Smooth muscle cell (in vitro differentiated cells): Measurements from ENCODE around the gene PLXNB2. TPM values are rescaled to one million over a fixed set of nuclear protein-coding genes. Genes with fewer than 3 reads are reported as not detected.

Experiments used
- DNase-seq: peaks from one replicate; lab custom pipeline; 2025; ENCODE audit not compliant: unreplicated experiment; lab: John Stamatoyannopoulos, UW
- H2AFZ ChIP-seq: fragments of 200-600 bp; sonication (generic); 2 replicates; pipeline ENCODE4 v1.6.0; 2016; ENCODE audit warnings: antibody characterized with exemption, low read depth, mild to moderate bottlenecking
- H3F3A ChIP-seq: fragments of 200-600 bp; sonication (generic); 2 replicates; pipeline ENCODE4 v1.6.0; 2017; ENCODE audit warnings: antibody characterized with exemption, low read depth
- H3K27ac ChIP-seq: fragments of 200-600 bp; sonication (generic); 2 replicates; pipeline ENCODE4 v1.5.1; 2016; ENCODE audit warnings: low read depth, mild to moderate bottlenecking
- H3K27me3 ChIP-seq: fragments of 200-600 bp; sonication (generic); 2 replicates; pipeline ENCODE4 v1.6.1; 2016; ENCODE audit warnings: low read depth, mild to moderate bottlenecking
- H3K36me3 ChIP-seq: fragments of 200-600 bp; sonication (generic); 2 replicates; pipeline ENCODE4 v1.5.1; 2016; ENCODE audit warnings: low read depth
- H3K4me1 ChIP-seq: fragments of 200-600 bp; sonication (generic); 2 replicates; pipeline ENCODE4 v1.5.1; 2016; ENCODE audit warnings: low read depth
- H3K4me2 ChIP-seq: fragments of 200-600 bp; sonication (generic); 2 replicates; pipeline ENCODE4 v1.6.0; 2016; ENCODE audit warnings: mild to moderate bottlenecking
- H3K4me3 ChIP-seq: fragments of 200-600 bp; sonication (generic); 2 replicates; pipeline ENCODE4 v1.5.1; 2016; ENCODE audit warnings: mild to moderate bottlenecking
- H3K79me2 ChIP-seq: fragments of 200-600 bp; sonication (generic); 2 replicates; pipeline ENCODE4 v1.6.0; 2016; ENCODE audit warnings: low read depth, mild to moderate bottlenecking
- H3K9ac ChIP-seq: fragments of 200-600 bp; sonication (generic); 2 replicates; pipeline ENCODE4 v1.6.0; 2016; ENCODE audit warnings: low read depth
- H3K9me3 ChIP-seq: fragments of 200-600 bp; sonication (generic); replicated peaks from 2 replicates; pipeline ENCODE4 v1.5.1; 2016; ENCODE audit warnings: low read depth
- H4K20me1 ChIP-seq: fragments of 200-600 bp; sonication (generic); 2 replicates; pipeline ENCODE4 v1.6.0; 2016; ENCODE audit warnings: low read depth
- CTCF ChIP-seq: fragments of 200-600 bp; sonication (generic); IDR thresholded peaks from 2 replicates; pipeline ENCODE4 v1.5.1; 2017; ENCODE audit warnings: borderline replicate concordance, mild to moderate bottlenecking, antibody characterized with exemption; ENCODE audit not compliant: insufficient read depth, poor library complexity, severe bottlenecking
- WGBS: methylation state at CpG from one replicate; pipeline ENCODE4 v1.1.7; 2016; ENCODE audit warnings: low lambda C conversion rate; 5-methylcytosine and 5-hydroxymethylcytosine counted together
- polyA plus RNA-seq: library from polyadenylated mRNA; unstranded; fragments of >200 nt; fragmentation: Nextera tagmentation; extraction: Ambion mirVana; gene quantifications from 2 replicates; pipeline ENCODE4 v1.2.1, GENCODE V29; 2016
- total RNA-seq: library from RNA; depleted of rRNA; stranded (reverse); fragments of >200 nt; gene quantifications from 2 replicates; pipeline ENCODE4 v1.2.3, GENCODE V29; 2014

Gene PLXNB2
- total and polyA plus RNA-seq, 2 experiments from 2014 or later: 195 to 210 TPM

- H3K36me3 ChIP-seq: no peaks in the 10 kb centered on the region
These were observed 29.0 kb downstream of the PLXNB2 start for GRCh38 chr22:50278461-50278860.

DNA sequence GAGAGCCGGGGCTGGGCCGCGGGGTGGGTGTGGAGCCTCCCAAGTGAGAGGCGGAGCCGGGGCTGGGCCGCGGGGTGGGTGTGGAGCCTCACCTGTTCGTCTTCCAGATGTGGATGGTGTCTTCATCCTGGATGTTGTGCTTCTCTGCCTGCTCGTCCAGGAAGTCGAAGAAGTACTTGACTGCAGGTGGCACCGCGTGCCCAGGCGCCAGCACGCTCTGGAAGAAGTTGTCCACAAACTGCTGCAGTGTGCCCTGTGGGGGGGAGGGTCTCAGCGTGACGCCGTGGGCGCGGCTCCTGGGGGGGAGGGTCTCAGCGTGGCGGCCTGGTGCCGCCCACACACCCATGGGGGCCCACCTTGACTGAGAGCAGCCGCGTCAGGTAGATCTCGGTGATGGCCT lies 29.7 kb downstream of the PLXNB2 start:
- no peak overlapping the region for H3K4me3 ChIP-seq
- peaks cover 90% of the 10 kb centered on the region for H4K20me1 ChIP-seq
- 96% methylated on average over 18 of the region's 25 CpGs for WGBS
- H3K27me3 ChIP-seq: no peaks in the 10 kb centered on the region
- no peaks in the 10 kb centered on the region for H3K36me3 ChIP-seq
- no peak for DNase-seq
- H2AFZ ChIP-seq: no peak overlapping the region
- TF ChIP-seq CTCF: no peak
- H3K9ac ChIP-seq: no peak overlapping the region
- H3K4me2 ChIP-seq: no peak overlapping the region
- H3K79me2 ChIP-seq: peaks cover 5% of the 10 kb centered on the region
- no peak overlapping the region for H3K27ac ChIP-seq
- H3K9me3 ChIP-seq: no peaks in the 10 kb centered on the region
- peaks cover under 1% of the 10 kb centered on the region for H3K4me1 ChIP-seq
- peaks cover 14% of the 10 kb centered on the region for H3F3A ChIP-seq

More at GRCh38 chr22:50278461-50278860, 29.0 kb downstream of the PLXNB2 start:
- no peaks in the 10 kb centered on the region for H3K4me1 ChIP-seq
- TF ChIP-seq CTCF: no peak
- 95% methylated on average over 16 of the region's 21 CpGs for WGBS
- no peaks in the 10 kb centered on the region for H3K27me3 ChIP-seq
- H3K4me3 ChIP-seq: no peak overlapping the region
- no peak overlapping the region for H3K27ac ChIP-seq
- no peak overlapping the region for H2AFZ ChIP-seq
- no peaks in the 10 kb centered on the region for H3K9me3 ChIP-seq
- H4K20me1 ChIP-seq: peaks cover 93% of the 10 kb centered on the region
- H3F3A ChIP-seq: peaks cover 14% of the 10 kb centered on the region
- H3K79me2 ChIP-seq: peaks cover 5% of the 10 kb centered on the region
- no peak overlapping the region for H3K4me2 ChIP-seq
- DNase-seq: no peak
- H3K9ac ChIP-seq: no peak overlapping the region

- peak; percentile 54 for TF ChIP-seq CTCF
These were observed 31.3 kb downstream of the PLXNB2 start for GRCh38 chr22:50276143-50276542.

GRCh38 chr22:50275181-50276055 lies 32.0 kb downstream of the PLXNB2 start:
- Histone ChIP-seq H3K27ac (no peak overlapping the region), H4K20me1 (peaks cover 89% of the 10 kb centered on the region), H3F3A (peaks cover 18% of the 10 kb centered on the region), H3K4me2 (no peak overlapping the region), H3K9me3 (no peaks in the 10 kb centered on the region), H3K36me3 (no peaks in the 10 kb centered on the region), H3K9ac (no peak overlapping the region), H2AFZ (no peak overlapping the region), H3K4me1 (peaks cover 22% of the 10 kb centered on the region), H3K27me3 (no peaks in the 10 kb centered on the region), H3K79me2 (no peaks in the 10 kb centered on the region), H3K4me3 (no peak overlapping the region)
- DNase-seq: no peak
- WGBS: 97% methylated on average over 39 of the region's 43 CpGs
- TF ChIP-seq CTCF: no peak

More at GRCh38 chr22:50276143-50276542, 31.3 kb downstream of the PLXNB2 start:
- H3K9me3 ChIP-seq: no peaks in the 10 kb centered on the region
- peaks cover 18% of the 10 kb centered on the region for H3F3A ChIP-seq
- no peak overlapping the region for H2AFZ ChIP-seq
- peaks cover 16% of the 10 kb centered on the region for H3K4me1 ChIP-seq
- H3K27me3 ChIP-seq: no peaks in the 10 kb centered on the region
- DNase-seq: no peak
- H3K36me3 ChIP-seq: no peaks in the 10 kb centered on the region
- H3K4me2 ChIP-seq: no peak overlapping the region
- H4K20me1 ChIP-seq: peaks cover 87% of the 10 kb centered on the region
- no peak overlapping the region for H3K9ac ChIP-seq
- WGBS: 83% methylated on average over 19 of the region's 25 CpGs
- H3K27ac ChIP-seq: no peak overlapping the region
- H3K79me2 ChIP-seq: peaks cover 2% of the 10 kb centered on the region
- H3K4me3 ChIP-seq: no peak overlapping the region
